Measurements from ENCODE around the gene SLC17A9.

- no peak for TF ChIP-seq POLR2AphosphoS5 (IDR thresholded peaks at IDR 0.05; ENCODE audit: low read depth)
- no peak for TF ChIP-seq CTCF (conservative IDR thresholded peaks at IDR 0.05; ENCODE audit: low read depth in 2 of 2)
- no peak for TF ChIP-seq EZH2phosphoT487 (IDR thresholded peaks at IDR 0.05; ENCODE audit: unreplicated experiment)
- no peak for TF ChIP-seq REST (IDR thresholded peaks at IDR 0.05; ENCODE audit: unreplicated experiment)
- no peak for TF ChIP-seq CREB1 (CRISPR knock-in tag; IDR thresholded peaks at IDR 0.05; ENCODE audit: low read depth)
- TF ChIP-seq EZH2 (IDR thresholded peaks at IDR 0.05; ENCODE audit: low read depth, unreplicated experiment) = no peak
- no peak for TF ChIP-seq ZNF114 (CRISPR knock-in tag; IDR thresholded peaks at IDR 0.05)
- no peak for TF ChIP-seq NANOG (IDR thresholded peaks at IDR 0.05; ENCODE audit: borderline replicate concordance)
- TF ChIP-seq ETS1 (IDR thresholded peaks at IDR 0.05) = no peak
- TF ChIP-seq JUNB (IDR thresholded peaks at IDR 0.05; ENCODE audit: unreplicated experiment) = no peak
- TF ChIP-seq ZNF331 (CRISPR knock-in tag; IDR thresholded peaks at IDR 0.05; ENCODE audit: low read depth) = no peak
- TF ChIP-seq STAT1 (IDR thresholded peaks at IDR 0.05; ENCODE audit: unreplicated experiment) = no peak
- TF ChIP-seq ZNF462 (CRISPR knock-in tag; IDR thresholded peaks at IDR 0.05) = no peak
Measured at GRCh38 chr20:62969179-62969760, 16.8 kb downstream of the SLC17A9 start.
